ENCODE data around the gene CRKL.
"Not testable (repeated sequence)": the region's sequence is repeated elsewhere in the genome, so short reads cannot be mapped to it uniquely, and the experiment has no call there.

Gene CRKL

GRCh38 chr22:20965888-20966855 lies 49.0 kb downstream of the CRKL start:
- TF ChIP-seq, protein P1, sequence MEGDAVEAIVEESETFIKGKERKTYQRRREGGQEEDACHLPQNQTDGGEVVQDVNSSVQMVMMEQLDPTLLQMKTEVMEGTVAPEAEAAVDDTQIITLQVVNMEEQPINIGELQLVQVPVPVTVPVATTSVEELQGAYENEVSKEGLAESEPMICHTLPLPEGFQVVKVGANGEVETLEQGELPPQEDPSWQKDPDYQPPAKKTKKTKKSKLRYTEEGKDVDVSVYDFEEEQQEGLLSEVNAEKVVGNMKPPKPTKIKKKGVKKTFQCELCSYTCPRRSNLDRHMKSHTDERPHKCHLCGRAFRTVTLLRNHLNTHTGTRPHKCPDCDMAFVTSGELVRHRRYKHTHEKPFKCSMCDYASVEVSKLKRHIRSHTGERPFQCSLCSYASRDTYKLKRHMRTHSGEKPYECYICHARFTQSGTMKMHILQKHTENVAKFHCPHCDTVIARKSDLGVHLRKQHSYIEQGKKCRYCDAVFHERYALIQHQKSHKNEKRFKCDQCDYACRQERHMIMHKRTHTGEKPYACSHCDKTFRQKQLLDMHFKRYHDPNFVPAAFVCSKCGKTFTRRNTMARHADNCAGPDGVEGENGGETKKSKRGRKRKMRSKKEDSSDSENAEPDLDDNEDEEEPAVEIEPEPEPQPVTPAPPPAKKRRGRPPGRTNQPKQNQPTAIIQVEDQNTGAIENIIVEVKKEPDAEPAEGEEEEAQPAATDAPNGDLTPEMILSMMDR (conservative IDR thresholded peaks at IDR 0.05), result no peak
- TF ChIP-seq ZFX (IDR thresholded peaks at IDR 0.05), result no peak
- H3K27ac ChIP-seq, result no peak overlapping the region

GRCh38 chr22:20966883-20967696 lies 49.9 kb downstream of the CRKL start, which contains the start of gene AIFM3:
AIFM3 (plus strand) TSS chr22:20967255; CDS start chr22:20967945, 690 bp downstream.
- no peak within 1 kb of the TSS for H3K27ac ChIP-seq

DNA sequence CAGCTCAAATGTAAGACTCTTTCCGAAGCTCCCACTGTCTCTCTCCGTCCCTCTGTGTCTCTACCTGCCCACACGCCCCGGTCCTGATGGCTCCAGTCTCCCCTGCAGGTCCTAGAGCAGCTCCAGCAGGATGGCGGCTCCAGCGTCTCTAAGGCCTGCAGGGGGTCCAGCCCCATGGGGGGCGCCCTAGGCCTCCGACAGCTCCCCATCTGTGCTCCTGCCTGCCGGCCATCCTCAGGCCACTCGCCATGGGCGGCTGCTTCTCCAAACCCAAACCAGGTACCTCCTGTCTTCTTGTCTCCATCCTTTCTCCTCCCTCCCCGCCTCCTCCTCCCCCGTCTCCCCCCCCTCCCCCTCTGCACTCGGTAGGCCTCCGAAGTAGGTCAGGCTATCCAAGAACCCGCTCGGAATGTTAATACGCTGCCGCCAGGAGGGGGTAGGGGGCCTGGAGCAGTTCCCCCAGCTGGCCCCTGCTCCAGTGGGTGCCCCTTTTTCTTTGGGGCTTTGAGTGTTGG lies 50.5 kb downstream of the CRKL start:
- TF ChIP-seq ZFX (IDR thresholded peaks at IDR 0.05), result no peak
- no peak overlapping the region for H3K27ac ChIP-seq

More at GRCh38 chr22:20966883-20967696, 49.9 kb downstream of the CRKL start, which contains the start of gene AIFM3:
- TF ChIP-seq, protein P1 (conservative IDR thresholded peaks at IDR 0.05), result no peak
- TF ChIP-seq ZFX (IDR thresholded peaks at IDR 0.05), result no peak

GRCh38 chr22:20968281-20968977 lies 51.2 kb downstream of the CRKL start:
- TF ChIP-seq ZFX (IDR thresholded peaks at IDR 0.05), result no peak
- TF ChIP-seq, protein P1 (conservative IDR thresholded peaks at IDR 0.05), result no peak

DNA sequence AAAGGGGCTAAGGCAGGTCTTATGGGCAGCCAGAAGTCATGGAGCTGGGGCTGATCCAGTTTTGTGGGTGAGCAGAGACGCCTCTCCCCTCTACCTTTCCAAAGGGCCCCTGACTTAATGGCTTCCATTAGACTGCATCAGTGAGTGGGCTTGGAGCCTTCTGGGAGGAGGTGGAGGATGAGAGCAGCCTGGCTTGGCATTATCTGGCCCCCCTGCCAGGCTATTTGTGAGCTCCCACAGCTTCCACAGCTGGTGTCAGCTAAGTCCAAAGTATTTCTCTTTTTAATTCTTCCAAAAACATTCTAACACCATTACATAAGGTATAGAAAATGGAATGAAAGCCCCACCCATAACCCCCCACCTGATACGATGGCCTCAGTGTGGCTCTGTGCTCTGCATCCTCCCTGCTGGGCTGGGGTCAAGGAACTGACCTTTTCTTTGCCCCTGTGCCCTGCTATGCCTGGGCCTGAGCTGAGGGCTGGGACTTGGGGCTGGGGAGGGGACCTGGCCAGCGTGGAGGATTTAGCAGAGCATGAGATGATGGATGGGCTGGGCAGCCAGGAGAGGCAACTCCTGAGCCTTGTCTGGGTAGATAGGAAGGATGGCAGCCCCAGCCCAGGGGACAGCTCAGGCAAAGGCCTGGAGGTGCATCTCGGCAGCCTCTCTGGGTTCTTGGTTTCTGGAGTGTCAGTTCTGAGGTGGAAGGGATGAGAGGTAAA lies 53.9 kb downstream of the CRKL start:
- H3K27ac ChIP-seq, result no peak overlapping the region
- TF ChIP-seq ZFX (IDR thresholded peaks at IDR 0.05), result no peak
- TF ChIP-seq, protein P1 (conservative IDR thresholded peaks at IDR 0.05), result no peak

More at GRCh38 chr22:20968281-20968977, 51.2 kb downstream of the CRKL start:
- H3K27ac ChIP-seq, result no peak overlapping the region

- not testable (repeated sequence) for H3K27ac ChIP-seq
These were observed 54.9 kb downstream of the CRKL start for GRCh38 chr22:20972014-20972694.

DNA sequence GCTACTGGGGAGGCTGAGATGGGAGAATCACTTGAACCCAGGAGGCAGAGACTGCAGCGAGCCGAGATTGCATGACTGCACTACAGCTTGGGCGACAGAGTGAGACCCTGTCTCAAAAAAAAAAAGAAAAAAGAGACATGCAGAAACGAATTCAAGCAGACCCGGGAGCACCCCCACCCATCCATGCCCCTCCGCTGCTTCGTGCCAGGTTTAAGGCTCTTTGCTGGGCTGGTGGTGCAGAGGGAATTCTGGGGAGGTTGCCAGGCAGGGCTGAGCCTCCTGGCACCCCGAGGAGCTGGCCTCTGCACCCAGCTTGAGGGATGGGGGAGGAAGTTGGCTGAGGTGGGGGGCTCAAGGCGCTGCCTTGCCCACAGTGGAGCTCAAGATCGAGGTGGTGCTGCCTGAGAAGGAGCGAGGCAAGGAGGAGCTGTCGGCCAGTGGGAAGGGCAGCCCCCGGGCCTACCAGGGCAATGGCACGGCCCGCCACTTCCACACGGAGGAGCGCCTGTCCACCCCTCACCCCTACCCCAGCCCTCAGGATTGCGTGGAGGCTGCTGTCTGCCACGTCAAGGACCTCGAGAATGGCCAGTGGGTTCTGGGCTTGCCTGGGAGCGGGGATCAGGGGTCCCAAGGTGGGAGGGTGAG lies 55.8 kb downstream of the CRKL start:
- no peak overlapping the region for H3K27ac ChIP-seq
- TF ChIP-seq ZFX (IDR thresholded peaks at IDR 0.05), result no peak
- TF ChIP-seq, protein P1 (conservative IDR thresholded peaks at IDR 0.05), result no peak

All from C4-2B (cell line).